Urothelium cell line (cell line): ENCODE measurements around the gene B3GNT8.
"Not testable (repeated sequence)": the region's sequence is repeated elsewhere in the genome, so short reads cannot be mapped to it uniquely, and the experiment has no call there.

ENCODE experiments used
- DNase-seq: peaks from one replicate; pipeline ENCODE4 v3.0.0; 2011; ENCODE audit warnings: low spot score, mixed read lengths
- FAIRE-seq: peaks from 2 replicates; lab custom pipeline; 2011; peaks lifted over from hg19 to GRCh38; lab: Jason Lieb, UNC

Gene B3GNT8, protein sequence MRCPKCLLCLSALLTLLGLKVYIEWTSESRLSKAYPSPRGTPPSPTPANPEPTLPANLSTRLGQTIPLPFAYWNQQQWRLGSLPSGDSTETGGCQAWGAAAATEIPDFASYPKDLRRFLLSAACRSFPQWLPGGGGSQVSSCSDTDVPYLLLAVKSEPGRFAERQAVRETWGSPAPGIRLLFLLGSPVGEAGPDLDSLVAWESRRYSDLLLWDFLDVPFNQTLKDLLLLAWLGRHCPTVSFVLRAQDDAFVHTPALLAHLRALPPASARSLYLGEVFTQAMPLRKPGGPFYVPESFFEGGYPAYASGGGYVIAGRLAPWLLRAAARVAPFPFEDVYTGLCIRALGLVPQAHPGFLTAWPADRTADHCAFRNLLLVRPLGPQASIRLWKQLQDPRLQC

DNA sequence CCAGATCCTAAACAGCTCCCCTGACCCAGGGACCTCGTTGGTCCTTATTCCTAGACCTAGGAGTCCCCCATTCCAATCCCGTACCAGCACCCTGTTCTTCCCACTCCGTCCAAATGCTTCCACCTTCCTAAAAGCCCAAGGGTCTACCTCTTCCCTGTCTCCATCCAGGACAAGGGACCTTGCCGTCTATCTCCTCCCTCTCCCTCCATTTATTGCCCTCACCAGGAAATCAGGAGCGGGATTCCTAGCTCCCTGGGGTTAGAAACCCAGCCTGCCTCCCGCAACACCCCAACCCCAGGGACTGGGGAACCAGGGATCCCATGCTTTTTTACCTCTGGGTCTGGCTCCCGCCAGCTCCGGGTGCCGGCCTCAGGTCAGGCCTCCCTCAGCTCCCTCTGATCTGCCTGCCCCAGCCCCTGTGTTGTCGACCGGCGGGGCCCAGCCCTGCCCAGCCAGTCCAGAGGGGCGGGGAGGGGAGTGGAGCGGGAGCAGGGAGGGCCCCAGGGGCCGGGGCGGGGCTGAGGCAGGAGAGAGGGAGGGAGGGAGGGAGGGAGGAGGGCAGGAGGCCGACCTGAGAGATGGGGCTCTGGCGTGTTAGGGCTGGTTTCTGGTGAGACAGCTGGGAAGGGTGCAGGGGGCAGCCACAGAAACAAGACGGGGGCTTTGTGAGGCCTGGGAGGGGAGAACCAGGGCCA is at the start of gene B3GNT8:
Gene B3GNT8 (minus strand): TSS at position 423 of the 695 bp plus-strand sequence. CDS start 596 bp downstream, outside the sequence.
- no peak for DNase-seq
- no peak for FAIRE-seq

DNA sequence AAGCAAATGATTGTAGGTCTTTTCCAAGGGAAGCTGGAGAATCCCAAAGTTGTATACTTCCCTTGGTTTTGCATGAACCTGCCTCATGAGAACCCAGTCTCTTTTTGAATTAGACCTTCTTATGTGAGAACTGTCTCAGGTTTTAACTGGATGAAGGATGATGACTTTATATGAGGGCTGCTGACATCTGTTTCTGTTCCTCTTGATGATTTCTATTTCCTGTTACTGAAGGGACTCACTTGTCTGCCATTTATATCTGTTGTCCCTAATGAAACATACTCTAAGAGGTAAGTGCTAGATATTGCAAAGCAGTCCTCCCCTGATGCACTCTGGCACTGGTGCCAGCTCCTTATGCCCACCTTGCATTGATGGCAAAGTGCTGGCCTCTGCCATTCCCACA is 49.4 kb upstream of the B3GNT8 start:
- FAIRE-seq: no peak
- no peak for DNase-seq

DNA sequence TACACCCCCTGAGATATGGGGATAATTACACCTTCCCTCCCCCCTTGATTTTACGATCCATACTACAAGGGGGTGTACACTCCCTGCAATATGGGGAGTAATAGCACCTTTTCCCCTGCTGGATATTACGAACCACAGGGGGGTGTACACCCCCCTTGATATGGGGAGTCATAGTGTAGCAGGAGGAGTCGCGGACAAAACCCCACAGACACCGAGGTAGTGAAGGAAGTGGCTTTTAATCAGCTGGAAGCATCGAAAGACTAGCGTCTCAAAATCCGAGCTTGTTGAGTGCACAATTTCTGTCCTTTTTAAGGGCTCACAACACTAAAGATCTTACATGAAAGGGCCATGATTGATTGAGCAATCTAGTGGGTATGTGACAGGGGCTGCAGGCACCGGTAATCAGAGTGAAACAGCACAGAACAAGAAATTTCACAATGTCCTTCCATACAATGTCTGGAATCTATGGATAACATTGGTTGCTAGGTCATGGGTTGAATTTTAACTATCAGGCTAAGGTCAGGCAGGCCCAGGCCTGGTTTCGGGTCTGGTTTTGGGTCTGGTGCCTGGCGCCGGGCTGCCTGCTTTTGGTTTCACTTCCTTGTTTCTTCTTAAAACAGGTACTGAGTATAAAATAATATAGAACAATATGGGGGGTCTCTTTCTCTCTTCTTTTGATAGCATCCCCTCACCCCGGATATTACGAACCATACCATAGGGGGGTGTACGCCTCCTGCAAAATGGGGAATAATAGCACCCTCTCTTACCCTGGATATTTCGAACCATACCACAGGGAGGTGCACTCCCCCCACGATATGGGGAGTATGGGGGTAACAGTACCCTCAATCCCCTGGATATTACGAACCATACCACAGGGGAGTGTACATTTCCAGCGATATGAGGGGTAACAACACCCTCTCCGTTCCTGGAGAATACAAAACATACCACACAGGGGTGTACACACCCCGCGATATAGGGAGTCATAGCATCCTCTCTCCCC is 36.4 kb upstream of the B3GNT8 start:
- FAIRE-seq: peak; percentile 73

DNA sequence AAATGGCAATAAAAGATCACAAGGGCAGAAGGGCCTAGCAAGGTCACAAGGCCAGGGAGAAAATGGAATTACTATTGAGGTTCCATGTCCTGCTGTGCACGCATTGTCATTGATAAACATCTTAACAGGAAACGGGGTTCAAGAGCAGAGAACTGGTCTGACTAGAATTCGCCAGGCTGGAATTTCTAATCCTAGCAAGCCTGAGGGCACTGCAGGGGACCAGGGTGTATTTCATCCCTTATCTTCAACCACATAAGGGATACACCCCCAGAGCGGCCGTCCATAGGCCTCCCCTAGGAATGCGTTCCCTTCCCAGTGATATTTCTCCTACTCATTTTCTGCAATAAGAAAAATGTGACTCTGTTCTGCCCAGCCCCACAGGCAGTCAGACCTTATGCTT is 35.3 kb upstream of the B3GNT8 start:
- no peak for FAIRE-seq
- DNase-seq: no peak

More for the DNA sequence above, 36.4 kb upstream of the B3GNT8 start:
- DNase-seq: not testable (repeated sequence)

DNA sequence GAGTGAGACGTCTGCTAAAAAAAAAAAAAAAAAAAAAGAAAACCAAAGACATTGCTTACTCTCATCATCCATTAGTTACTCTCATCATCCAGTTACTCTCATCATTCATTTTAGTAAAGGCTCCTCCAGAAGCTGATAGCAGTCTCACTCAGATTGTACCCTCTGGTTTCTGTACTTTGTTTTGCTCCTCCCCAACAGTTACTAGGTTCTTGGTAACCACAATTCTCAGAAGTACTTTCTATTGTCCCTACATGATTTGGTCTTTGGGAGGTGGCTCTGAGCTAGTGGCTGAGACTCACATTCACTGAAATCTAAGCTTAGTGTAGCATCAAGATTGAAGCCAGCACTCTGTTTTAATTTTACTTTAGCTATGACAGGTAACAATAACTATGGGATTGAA is 30.1 kb upstream of the B3GNT8 start:
- no peak for FAIRE-seq

DNA sequence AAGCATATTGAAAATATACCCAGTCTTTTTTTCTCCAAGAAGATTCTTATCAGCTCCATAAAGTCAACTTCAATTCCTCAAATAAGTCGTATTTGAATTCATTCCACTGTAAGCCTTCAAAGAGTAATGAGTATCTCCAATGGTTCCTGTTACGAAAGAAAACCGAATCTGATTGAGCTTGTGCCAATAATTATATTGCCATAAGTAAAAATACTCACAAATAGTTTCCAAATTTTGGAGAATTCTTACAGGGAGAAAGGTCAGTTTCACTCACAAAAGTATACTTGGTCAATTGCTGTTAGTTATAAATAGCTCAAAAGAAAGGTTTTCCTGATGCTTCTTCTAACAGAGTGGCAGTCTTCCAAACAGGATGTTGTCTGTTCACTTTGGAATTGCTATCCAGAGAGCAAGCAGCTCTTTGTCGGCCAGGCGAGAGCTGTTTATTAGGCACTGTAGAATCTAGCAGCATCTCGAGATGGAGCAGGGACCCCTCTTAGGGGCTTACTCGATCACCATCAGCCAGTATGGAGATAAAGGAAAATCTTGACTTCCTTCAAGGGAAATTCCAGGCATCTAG is 29.3 kb upstream of the B3GNT8 start:
- FAIRE-seq: no peak
- DNase-seq: no peak

More for the DNA sequence above, 30.1 kb upstream of the B3GNT8 start:
- DNase-seq: no peak

DNA sequence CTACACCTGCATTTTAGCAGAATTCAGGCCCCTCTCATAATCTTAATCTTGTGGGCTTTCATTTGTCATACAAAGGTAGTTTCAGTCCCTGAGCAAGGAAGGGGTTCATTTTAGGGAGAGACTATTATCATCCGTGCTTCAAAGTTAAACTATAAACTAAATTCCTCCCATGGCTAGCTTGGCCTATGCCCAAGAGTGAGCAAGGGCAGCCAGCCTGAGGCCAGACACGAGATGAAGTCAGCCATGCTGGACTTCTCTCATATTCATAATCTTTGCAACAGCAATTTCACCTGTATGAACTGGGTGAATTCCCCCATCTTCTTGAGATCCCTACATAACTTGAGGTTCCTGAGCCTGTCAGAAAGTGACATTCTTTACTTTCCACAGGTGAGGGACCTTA is 28.8 kb upstream of the B3GNT8 start:
- FAIRE-seq: no peak
- no peak for DNase-seq

DNA sequence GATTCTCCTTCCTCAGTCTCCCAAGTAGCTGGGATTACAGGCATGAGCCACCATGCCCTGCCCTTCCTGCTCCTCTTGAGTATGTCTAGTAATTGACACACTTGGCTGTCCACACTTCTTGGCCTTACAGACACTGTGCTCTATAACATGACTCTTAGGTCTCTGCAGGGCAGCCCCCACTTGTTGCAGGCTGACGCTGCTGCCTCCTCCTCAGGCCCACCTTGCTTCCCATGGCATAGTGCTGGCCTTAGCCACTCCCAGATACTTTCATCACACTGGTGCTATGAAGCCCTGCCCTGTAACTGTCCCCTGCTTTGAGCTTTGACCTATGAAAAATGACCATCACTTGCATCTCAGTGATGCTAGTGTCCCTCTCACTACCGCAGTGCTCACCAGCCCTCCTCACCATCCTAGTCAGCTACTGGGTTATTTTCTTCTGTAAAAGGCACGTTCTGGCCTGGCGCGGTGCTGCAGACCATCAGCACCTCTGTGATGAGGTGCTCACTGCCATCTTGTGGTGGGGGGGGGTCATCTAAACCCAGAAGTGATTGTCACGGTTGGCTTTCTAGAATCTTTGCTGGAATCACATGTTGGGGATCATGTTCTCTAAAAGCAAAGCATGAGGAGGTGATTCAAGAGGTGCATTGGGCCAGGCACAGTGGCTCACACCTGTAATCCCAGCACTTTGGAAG is 25.6 kb upstream of the B3GNT8 start:
- DNase-seq (no peak), FAIRE-seq (no peak)

DNA sequence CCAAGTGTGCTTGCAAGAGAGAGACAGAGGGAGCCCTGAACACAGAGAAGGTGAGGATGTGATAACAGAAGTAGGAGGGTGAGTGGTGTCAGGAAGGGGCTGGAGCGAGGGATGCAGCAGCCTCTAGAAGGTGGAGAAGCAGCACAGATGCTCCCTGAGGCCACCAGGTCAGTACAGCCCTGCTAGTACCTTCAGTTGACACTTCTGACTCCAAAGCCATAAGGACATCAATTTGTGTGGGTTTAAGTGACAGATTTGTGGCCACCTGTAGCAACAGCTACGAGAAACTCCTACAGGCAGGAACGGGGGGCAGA is 22.6 kb upstream of the B3GNT8 start:
- DNase-seq (no peak), FAIRE-seq (no peak)

DNA sequence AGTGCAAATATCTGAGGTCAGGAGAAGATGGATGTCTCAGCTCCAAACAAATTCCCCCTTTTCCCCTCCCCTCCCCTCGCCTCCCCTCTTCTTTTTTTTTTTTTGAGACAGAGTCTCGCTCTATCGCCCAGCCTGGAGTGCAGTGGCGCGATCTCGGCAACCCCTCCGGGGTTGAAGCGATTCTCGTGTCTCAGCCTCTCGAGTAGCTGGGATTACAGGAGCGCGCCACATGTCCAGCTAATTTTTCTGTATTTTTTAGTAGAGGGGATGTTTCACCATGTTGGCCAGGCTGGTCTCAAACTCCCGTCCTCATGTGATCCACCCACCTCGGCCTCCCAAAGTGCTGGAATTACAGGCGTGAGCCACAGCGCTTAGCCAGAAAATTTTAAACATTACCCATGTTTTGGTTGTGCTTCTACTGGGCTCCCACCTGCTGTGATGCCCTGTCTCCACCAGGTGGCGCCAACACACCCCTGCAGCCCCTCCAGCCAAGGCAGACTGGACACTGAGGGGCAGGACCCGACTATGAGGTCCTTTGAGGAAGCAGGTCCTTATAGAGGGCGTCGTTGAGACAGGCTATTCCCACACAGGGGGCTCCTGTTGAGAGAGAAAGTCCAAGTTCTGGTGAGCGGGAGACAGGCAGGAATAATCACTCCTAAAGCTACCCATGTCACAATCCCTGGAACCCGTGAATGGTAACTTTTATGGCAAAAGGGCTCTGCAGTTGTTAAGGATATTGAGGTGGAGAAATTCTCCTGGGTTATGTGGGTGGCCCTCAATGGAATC is 22.1 kb upstream of the B3GNT8 start:
- peak; percentile 89 for DNase-seq
- FAIRE-seq: peak; percentile 9

DNA sequence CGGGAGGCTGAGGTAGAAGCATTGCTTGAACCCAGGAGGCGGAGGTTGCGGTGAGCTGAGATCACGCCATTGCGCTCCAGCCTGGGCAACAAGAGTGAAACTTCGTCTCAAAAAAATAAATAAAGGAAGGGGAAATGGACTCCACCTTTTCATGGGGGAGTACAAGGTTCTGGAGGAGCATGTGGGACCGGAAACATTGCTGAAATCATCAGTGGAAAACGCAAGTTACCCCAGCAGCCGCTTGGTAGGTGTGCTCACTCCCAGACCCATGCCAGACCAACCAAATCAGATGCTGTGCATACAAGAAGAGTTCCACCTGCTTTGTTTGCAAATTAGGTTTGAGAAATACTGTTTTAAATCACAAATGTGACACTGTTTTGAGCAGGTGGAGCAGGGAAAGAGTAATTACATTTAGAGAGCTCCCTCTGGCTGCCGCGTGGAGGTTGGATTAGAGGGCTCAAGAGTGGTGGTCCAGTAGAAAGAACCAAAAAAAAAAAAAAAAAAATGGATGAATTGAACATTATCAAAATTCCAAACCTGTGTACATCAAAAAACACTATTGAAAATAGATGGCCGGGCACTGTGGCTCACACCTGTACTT is 20.7 kb upstream of the B3GNT8 start:
- FAIRE-seq (no peak), DNase-seq (no peak)

DNA sequence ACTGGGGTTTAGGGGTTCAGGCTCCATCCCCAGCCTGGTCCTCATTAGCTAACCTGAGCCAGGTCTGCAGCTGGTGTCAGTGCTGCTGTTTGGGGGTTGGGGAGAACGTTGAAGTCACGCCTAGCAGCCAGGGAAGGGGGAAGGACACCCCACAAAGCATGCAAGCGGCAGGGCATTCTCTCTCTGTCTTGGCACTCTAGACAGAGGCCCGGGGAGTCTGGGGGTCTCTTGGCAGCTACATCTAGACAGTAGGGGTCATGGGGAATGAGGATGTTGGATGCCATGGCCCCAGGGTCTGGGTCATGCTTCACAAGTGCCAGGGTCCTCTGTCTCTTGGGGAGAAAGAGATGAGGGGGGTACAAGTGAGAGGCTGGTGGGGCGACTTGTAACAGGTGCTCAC is 18.4 kb upstream of the B3GNT8 start:
- no peak for DNase-seq
- no peak for FAIRE-seq

DNA sequence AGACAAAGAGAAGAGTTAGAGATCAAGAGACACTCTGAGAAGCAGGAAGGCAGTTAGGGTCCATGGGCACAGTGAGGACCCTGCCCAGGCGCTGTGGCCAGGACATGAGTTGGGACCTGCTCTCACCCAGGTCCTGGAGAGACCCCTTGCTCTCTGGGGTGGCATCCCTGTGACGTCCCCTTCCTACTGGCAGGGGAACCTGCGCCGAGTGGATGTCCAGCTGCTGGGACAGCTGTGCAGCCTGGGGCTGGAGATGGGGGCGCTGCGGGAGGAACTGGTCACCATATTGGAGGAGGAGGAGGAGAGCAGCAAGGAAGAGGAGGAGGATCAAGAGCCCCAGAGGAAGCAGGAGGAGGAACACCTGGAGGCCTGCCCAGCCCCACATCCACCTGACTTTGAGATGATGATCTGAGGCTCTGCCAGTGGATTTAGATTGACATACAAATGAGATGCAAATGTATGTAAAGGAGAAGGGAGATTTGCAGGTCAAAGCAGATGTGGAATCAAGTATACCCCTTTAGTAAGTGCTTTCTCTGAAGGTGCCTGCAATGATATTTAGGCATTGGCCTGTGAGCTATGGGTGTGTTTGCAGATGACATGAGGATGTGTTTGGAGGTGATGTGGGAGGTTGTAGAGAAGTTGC is 16.8 kb upstream of the B3GNT8 start:
- FAIRE-seq: no peak

DNA sequence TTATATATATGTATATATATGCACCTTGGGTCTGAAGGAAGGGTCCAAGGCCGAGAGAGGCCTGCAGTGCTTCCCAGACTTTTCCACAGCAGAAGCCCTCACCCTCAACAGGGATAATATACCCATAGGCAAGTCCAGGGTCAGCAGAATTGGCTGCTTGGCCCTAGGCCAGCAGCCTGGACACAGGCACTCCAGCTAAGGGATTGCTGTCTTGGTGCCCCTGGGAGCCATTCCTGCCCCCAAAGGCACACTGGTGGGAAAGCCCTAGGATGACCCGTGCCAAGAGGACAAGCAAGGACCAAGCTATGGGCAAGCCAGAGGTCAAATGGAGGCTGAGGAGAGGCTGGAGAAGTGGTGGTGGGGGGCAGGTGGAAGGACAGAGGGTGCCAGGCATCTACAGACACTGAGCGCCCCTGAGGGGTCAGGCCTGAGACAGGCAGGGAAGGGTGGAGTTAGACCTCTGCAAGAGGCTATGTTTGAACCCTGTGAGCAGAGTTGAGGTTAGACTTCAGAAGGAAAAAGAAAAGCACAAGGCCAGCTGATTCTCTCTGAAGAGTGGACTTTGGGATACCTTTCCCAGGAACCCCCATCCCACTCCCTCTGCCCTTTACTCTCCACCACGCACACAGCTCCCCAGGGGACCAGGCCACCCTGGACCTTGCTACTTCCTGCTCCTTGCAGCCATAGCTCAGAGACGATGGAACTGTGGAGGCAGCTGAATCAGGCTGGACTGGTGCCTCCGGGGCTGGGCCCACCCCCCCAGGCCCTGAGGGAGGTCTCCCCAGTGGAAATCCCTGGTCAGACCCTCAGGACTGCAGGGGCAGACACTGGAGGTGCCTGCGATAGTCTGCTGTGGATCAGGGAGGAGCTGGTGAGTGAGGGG is 15.5 kb upstream of the B3GNT8 start, which contains the start of gene ERICH4:
Gene ERICH4 (plus strand): TSS at position 684 of the 883 bp plus-strand sequence. CDS start 14 bp downstream, at position 698.
- DNase-seq (no peak), FAIRE-seq (no peak)

More for the DNA sequence above, 16.8 kb upstream of the B3GNT8 start:
- no peak for DNase-seq

DNA sequence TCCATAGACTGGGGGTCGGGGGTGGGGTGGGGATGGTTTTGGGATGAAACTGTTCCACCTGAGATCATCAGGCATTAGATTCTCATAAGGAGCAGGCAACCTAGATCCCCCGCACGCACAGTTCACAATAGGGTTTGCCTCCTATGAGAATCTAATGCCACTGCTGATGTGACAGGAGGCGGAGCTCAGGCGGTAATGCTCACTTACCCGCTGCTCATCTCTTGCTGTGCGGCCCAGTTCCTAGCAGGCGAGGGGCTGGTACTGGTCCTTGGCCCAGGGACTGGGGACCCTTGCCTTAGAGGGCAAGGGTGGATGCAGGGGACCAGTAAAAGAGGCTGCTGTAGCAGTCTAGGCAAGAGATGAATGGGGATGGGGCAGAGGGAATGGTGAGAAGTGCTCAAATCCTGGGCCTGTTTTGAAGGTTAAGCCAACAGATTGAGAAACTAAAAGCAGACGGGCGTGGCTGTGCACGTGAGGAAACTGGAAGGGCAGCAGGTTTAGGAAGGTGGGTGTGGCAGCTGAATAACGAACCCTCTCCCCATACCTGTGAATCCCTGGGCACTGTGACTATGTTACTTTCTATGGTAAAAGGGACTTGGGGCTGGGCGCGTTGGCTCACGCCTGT is 14.3 kb upstream of the B3GNT8 start:
- FAIRE-seq (no peak), DNase-seq (no peak)

DNA sequence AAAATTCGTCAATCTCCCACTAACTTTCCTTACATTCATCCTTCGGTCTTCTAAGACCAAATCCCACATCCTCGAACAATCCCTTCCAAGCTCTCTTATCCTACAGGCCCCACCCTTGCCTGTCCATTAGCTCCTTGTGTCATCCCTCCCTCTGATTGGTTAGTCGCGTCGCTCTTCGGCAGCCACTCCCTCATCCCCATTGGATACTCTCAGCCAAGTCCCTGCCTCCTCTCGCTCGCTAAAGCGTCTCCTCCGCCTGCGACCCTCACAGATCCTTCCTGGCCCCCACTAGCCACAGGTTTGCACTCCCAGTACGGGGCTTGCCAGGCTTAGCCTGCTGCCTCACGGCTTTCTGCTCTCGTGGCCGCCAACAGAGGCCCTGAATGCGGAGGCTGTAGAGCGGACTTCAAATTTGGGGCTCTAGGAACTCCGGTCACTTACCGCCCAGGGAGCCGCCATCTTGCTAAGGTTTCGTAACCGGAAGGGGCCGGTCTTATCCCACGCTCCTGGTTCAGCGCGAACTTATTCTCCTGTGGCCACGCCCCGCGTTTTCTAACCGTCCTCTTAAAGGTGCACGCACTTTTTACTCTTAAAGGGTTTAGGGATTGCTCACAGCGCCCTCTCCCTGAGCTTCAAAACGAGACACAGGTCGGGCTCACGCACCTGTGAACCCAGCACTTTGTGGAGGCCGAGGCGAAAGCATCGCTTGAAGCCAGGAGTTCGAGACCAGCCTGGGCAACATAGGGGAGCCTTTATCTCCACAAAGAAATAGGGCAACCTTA is 12.5 kb upstream of the B3GNT8 start, which contains the start of gene DMAC2:
Gene DMAC2 (minus strand): TSS at position 472 of the 782 bp plus-strand sequence. CDS start 13 bp downstream, at position 459.
- peak; percentile 50 for FAIRE-seq
- peak; percentile 97 for DNase-seq
